Fibroblast of lung (primary cell): ENCODE data around the gene FMN1.

Experiments
- EZH2 ChIP-seq: IDR thresholded peaks from 2 replicates; pipeline ENCODE4 v1.5.1; 2012; ENCODE audit warnings: low read length, control low read depth, mild to moderate bottlenecking; ENCODE audit errors: missing control alignments
- TF ChIP-seq, protein P1 (sequence below), 2 donors: IDR thresholded peaks in 1 of 2; conservative IDR thresholded peaks in 1 of 2; 1 replicate in 1 of 2; 2 replicates in 1 of 2; pipeline ENCODE4 v1.5.1; 2011 to 2012; ENCODE audit warnings: low read length in 2 of 2, control low read depth in 1 of 2, inconsistent platforms in 1 of 2, low read depth in 1 of 2, mild to moderate bottlenecking in 1 of 2

DNA sequence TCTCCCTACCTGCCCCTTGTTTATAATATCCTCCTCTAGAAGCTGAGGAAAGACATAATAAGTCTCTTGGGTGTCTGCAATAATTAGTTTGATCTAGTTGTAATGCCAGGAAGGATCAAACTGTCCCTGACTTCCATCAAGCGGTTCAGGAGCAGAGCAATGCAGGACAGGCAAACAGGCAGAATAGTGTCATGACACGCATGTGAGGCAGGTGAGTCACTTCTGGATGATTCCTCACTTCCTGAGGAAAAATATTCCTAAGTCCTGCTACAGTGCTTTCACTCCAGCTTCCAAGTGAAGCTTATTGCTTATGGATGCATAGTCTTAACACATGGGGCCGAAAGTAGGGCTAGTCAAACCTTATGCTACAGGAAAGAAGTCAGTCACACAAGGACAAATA, 390.9 kb downstream of the FMN1 start:
- TF ChIP-seq, protein P1, sequence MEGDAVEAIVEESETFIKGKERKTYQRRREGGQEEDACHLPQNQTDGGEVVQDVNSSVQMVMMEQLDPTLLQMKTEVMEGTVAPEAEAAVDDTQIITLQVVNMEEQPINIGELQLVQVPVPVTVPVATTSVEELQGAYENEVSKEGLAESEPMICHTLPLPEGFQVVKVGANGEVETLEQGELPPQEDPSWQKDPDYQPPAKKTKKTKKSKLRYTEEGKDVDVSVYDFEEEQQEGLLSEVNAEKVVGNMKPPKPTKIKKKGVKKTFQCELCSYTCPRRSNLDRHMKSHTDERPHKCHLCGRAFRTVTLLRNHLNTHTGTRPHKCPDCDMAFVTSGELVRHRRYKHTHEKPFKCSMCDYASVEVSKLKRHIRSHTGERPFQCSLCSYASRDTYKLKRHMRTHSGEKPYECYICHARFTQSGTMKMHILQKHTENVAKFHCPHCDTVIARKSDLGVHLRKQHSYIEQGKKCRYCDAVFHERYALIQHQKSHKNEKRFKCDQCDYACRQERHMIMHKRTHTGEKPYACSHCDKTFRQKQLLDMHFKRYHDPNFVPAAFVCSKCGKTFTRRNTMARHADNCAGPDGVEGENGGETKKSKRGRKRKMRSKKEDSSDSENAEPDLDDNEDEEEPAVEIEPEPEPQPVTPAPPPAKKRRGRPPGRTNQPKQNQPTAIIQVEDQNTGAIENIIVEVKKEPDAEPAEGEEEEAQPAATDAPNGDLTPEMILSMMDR (conservative IDR thresholded peaks at IDR 0.05 in 1 of 2, IDR thresholded peaks at IDR 0.05 in 1 of 2; ENCODE audit: low read depth in 1 of 2, low read length in 2 of 2), result no peak
- TF ChIP-seq EZH2, result no peak
